ENCODE results near the gene FUT4. TPM values are rescaled to one million over a fixed set of nuclear protein-coding genes. Genes with fewer than 3 reads are reported as not detected.
A peak's percentile ranks its signal among the peaks of the same experiment; 100 is the strongest.
"Not testable (repeated sequence)": the region's sequence is repeated elsewhere in the genome, so short reads cannot be mapped to it uniquely, and the experiment has no call there.

Gene FUT4
- total RNA-seq = 8.3 and 8.8 TPM in 2 replicates

- DNase-seq = peak; percentile 93
- intact Hi-C loops (cut with micrococcal nuclease) = loop anchor here (1.0 to 10.0 kb wide), 8 partner anchors 25 to 882 kb away; partner anchors contain the start of genes AMOTL1, ANKRD49, CEP295 and CWC15
- Mint-ChIP-seq H3K4me3 (peak within 1 kb of the TSS; percentile 99), H3K4me1 (peaks cover 33% of the 10 kb centered on the region), H3K36me3 (ENCODE audit: low read depth) (peaks cover 15% of the 10 kb centered on the region), H3K9me3 (no peaks in the 10 kb centered on the region), H3K27ac (peak within 1 kb of the TSS; percentile 100), H3K27me3 (peaks cover 6% of the 10 kb centered on the region)
Observed at GRCh38 chr11:94543695-94544645, at the start of gene FUT4. FUT4 (plus strand) TSS chr11:94543921; CDS start chr11:94544134, 213 bp downstream.

DNA sequence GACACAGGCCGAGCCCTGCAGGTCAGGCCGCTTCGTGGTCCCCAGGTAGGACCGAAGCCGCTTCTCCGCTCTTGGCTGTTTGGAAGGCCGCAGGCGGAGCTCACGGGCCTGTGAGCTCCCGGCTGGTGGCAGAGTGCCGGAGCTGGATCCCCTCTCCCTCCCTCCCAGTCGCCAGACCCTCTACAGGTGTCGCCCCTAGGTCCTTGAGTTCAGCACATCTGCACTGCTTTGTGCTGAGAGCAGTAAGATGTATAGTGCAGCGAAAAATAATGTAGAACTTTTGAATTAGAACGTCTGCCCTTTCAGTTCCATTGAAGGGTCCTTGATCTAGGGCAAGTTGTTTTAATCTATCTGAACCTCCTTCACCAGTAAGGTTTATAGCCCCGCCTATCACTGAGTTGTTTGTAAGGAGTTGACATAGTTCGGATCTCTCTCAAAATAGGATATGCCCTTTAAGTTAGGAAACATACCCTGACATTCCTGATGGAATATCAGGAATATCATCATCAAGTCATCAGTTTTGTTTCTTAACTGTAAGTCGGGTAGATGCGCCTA, 49.5 kb upstream of the FUT4 start:
- no peak for DNase-seq
- Mint-ChIP-seq H3K36me3 (ENCODE audit: low read depth) (peaks cover 34% of the 10 kb centered on the region), H3K4me1 (peaks cover 29% of the 10 kb centered on the region), H3K4me3 (peak overlapping the region; percentile 96), H3K27me3 (no peaks in the 10 kb centered on the region), H3K27ac (peak overlapping the region; percentile 95), H3K9me3 (no peaks in the 10 kb centered on the region)
- intact Hi-C loops (cut with micrococcal nuclease) = loop anchor here (5.0 kb wide), 2 partner anchors 367 to 832 kb away; partner anchors contain the start of genes CEP295 and PANX1

- intact Hi-C loops (cut with micrococcal nuclease) = loop anchor here (5.0 kb wide), 1 partner anchor 603 kb away; no protein-coding TSS in a partner anchor
- no peaks in the 10 kb centered on the region for H3K9me3 Mint-ChIP-seq
- no peak for DNase-seq
- peaks cover 8% of the 10 kb centered on the region for H3K4me1 Mint-ChIP-seq
- H3K36me3 Mint-ChIP-seq (ENCODE audit: low read depth) = peaks cover 28% of the 10 kb centered on the region
- no peak overlapping the region for H3K4me3 Mint-ChIP-seq
- H3K27me3 Mint-ChIP-seq = no peaks in the 10 kb centered on the region
- no peak overlapping the region for H3K27ac Mint-ChIP-seq
Observed at GRCh38 chr11:94500181-94500580, 43.5 kb upstream of the FUT4 start.

- no peak for DNase-seq
- Mint-ChIP-seq H3K27me3 (peaks cover 3% of the 10 kb centered on the region), H3K27ac (no peak overlapping the region), H3K4me1 (peaks cover 2% of the 10 kb centered on the region), H3K36me3 (ENCODE audit: low read depth) (peaks cover 28% of the 10 kb centered on the region), H3K9me3 (no peaks in the 10 kb centered on the region), H3K4me3 (no peak overlapping the region)
- intact Hi-C loops (cut with micrococcal nuclease) = loop anchor here (5.0 kb wide), 1 partner anchor 604 kb away; no protein-coding TSS in a partner anchor
Observed at GRCh38 chr11:94501522-94501921, 42.2 kb upstream of the FUT4 start.

GRCh38 chr11:94504689-94505293, 38.9 kb upstream of the FUT4 start:
- intact Hi-C loops (cut with micrococcal nuclease) = loop anchor here (1.0 to 5.0 kb wide), 4 partner anchors 179 to 607 kb away; no protein-coding TSS in a partner anchor
- DNase-seq = peak; percentile 77
- no peaks in the 10 kb centered on the region for H3K9me3 Mint-ChIP-seq
- H3K4me1 Mint-ChIP-seq = no peaks in the 10 kb centered on the region
- peaks cover 3% of the 10 kb centered on the region for H3K36me3 Mint-ChIP-seq (ENCODE audit: low read depth)
- H3K4me3 Mint-ChIP-seq = no peak overlapping the region
- H3K27ac Mint-ChIP-seq = no peak overlapping the region
- peaks cover 10% of the 10 kb centered on the region for H3K27me3 Mint-ChIP-seq

- H3K9me3 Mint-ChIP-seq; DNase-seq; H3K4me1 Mint-ChIP-seq; intact Hi-C loops (cut with micrococcal nuclease); H3K27ac Mint-ChIP-seq; H3K4me3 Mint-ChIP-seq; H3K36me3 Mint-ChIP-seq (ENCODE audit: low read depth): not testable (repeated sequence)
- H3K27me3 Mint-ChIP-seq = peaks cover 21% of the 10 kb centered on the region
Observed at GRCh38 chr11:94506513-94506912, 37.2 kb upstream of the FUT4 start.

GRCh38 chr11:94507485-94507884, 36.2 kb upstream of the FUT4 start:
- no peak for DNase-seq
- H3K27me3 Mint-ChIP-seq = peaks cover 30% of the 10 kb centered on the region
- peaks cover 6% of the 10 kb centered on the region for H3K4me1 Mint-ChIP-seq
- H3K36me3 Mint-ChIP-seq (ENCODE audit: low read depth) = no peaks in the 10 kb centered on the region
- intact Hi-C loops (cut with micrococcal nuclease) = no loop called here
- H3K27ac Mint-ChIP-seq = no peak overlapping the region
- H3K4me3 Mint-ChIP-seq = no peak overlapping the region
- no peaks in the 10 kb centered on the region for H3K9me3 Mint-ChIP-seq

- H3K4me3 Mint-ChIP-seq = peak within 1 kb of the TSS; percentile 78
- H3K36me3 Mint-ChIP-seq (ENCODE audit: low read depth) = no peaks in the 10 kb centered on the region
- no peaks in the 10 kb centered on the region for H3K9me3 Mint-ChIP-seq
- DNase-seq = peak; percentile 85
- no peak within 1 kb of the TSS for H3K27ac Mint-ChIP-seq
- peaks cover 59% of the 10 kb centered on the region for H3K27me3 Mint-ChIP-seq
- intact Hi-C loops (cut with micrococcal nuclease) = no loop called here
- H3K4me1 Mint-ChIP-seq = peaks cover 8% of the 10 kb centered on the region
Observed at GRCh38 chr11:94511932-94512781, 31.6 kb upstream of the FUT4 start, which contains the start of gene C11orf97. C11orf97 (plus strand) TSS chr11:94512461; CDS start chr11:94512529, 68 bp downstream.

DNA sequence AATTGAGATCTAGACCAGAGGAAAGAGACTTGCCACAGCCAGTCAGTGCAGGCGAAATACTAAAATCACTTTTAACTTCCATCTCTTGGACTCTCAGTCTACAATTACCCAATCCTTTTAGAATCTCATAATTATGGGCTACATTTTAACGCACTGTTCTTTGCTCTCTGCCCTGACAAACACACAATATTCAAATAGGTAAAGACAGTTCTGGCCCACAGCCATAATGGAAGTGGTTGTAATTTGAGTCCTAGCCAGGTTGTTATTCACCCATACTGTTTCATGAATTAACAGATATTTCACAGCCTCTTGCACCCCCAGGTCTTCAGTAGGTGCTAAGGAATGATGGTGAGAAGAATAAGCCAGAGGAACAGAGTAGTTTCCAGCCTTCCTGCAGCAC, 30.6 kb upstream of the FUT4 start:
- Mint-ChIP-seq H3K36me3 (ENCODE audit: low read depth) (no peaks in the 10 kb centered on the region), H3K4me3 (no peak overlapping the region), H3K9me3 (no peaks in the 10 kb centered on the region), H3K27ac (no peak overlapping the region), H3K27me3 (peaks cover 60% of the 10 kb centered on the region), H3K4me1 (peaks cover 8% of the 10 kb centered on the region)
- no peak for DNase-seq
- intact Hi-C loops (cut with micrococcal nuclease) = no loop called here

DNA sequence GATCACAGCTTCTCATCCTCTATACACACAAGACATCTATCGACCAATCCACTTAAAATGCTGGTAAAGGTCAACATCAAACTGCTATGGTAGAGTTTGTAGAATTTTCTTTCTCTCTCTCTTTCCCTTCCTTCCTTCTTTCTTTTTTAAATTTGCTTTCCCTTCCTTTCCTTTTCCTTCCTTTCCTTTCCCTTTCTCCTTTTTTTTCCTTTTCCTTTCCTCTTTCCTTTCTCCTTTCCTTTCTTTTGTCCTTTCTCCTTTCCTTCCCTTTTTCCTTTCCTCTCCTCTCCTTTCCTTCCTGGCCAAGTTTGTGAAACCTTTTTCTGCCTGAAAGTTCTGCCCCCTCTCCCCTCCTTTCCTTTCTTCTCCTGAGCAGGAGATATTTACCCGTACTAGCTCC, 28.3 kb upstream of the FUT4 start:
- H3K36me3 Mint-ChIP-seq (ENCODE audit: low read depth) = no peaks in the 10 kb centered on the region
- peaks cover 8% of the 10 kb centered on the region for H3K4me1 Mint-ChIP-seq
- peaks cover 50% of the 10 kb centered on the region for H3K27me3 Mint-ChIP-seq
- H3K27ac Mint-ChIP-seq = no peak overlapping the region
- no peaks in the 10 kb centered on the region for H3K9me3 Mint-ChIP-seq
- DNase-seq = no peak
- no peak overlapping the region for H3K4me3 Mint-ChIP-seq
- intact Hi-C loops (cut with micrococcal nuclease) = no loop called here

- intact Hi-C loops (cut with micrococcal nuclease) = no loop called here
- Mint-ChIP-seq H3K9me3 (no peaks in the 10 kb centered on the region), H3K27me3 (peaks cover 42% of the 10 kb centered on the region), H3K4me1 (peaks cover 8% of the 10 kb centered on the region), H3K27ac (no peak overlapping the region), H3K36me3 (ENCODE audit: low read depth) (no peaks in the 10 kb centered on the region), H3K4me3 (no peak overlapping the region)
- peak; percentile 34 for DNase-seq
Observed at GRCh38 chr11:94516725-94517124, 27.0 kb upstream of the FUT4 start.

GRCh38 chr11:94518300-94518699, 25.4 kb upstream of the FUT4 start:
- no peaks in the 10 kb centered on the region for H3K4me1 Mint-ChIP-seq
- H3K27me3 Mint-ChIP-seq = peaks cover 32% of the 10 kb centered on the region
- H3K27ac Mint-ChIP-seq = no peak overlapping the region
- no peaks in the 10 kb centered on the region for H3K9me3 Mint-ChIP-seq
- no peak for DNase-seq
- no peaks in the 10 kb centered on the region for H3K36me3 Mint-ChIP-seq (ENCODE audit: low read depth)
- no peak overlapping the region for H3K4me3 Mint-ChIP-seq
- intact Hi-C loops (cut with micrococcal nuclease) = loop anchor here (2.0 kb wide), 1 partner anchor 25 kb away; the partner anchor contains the start of gene FUT4

All from activated CD4-positive, alpha-beta T cell treated with anti-CD3 and anti-CD28 coated beads, Interleukin-2, amount 10 ng/mL, durations not matched to agents 24 days and 14 days (primary cell).